Thymus (tissue), 11 donors: ENCODE data around the gene CTNNA3. TPM values are rescaled to one million over a fixed set of nuclear protein-coding genes. Genes with fewer than 3 reads are reported as not detected.

Experiments used
- DNase-seq, 9 donors: peaks; one replicate each; pipeline ENCODE4 v3.0.0-alpha.2; 2013; ENCODE audit warnings: low spot score in 9 of 9, low read depth in 6 of 9, missing footprints in 1 of 9
- H3K27ac ChIP-seq, 2 donors: one replicate each; pipeline ENCODE4 v1.5.1; 2013; ENCODE audit warnings: control low read depth in 1 of 2, low read depth in 1 of 2, low read length in 1 of 2, mild to moderate bottlenecking in 1 of 2, moderate library complexity in 1 of 2
- H3K27me3 ChIP-seq, 2 donors: one replicate each; pipeline ENCODE4 v1.5.1; 2013; ENCODE audit warnings: low read length in 1 of 2; ENCODE audit not compliant: control insufficient read depth in 2 of 2, insufficient read depth in 1 of 2
- H3K36me3 ChIP-seq, 2 donors: one replicate each; pipeline ENCODE4 v1.5.1; 2013; ENCODE audit warnings: low read length in 1 of 2, mild to moderate bottlenecking in 1 of 2, moderate library complexity in 1 of 2; ENCODE audit not compliant: control insufficient read depth in 2 of 2, insufficient read depth in 2 of 2
- H3K4me1 ChIP-seq, 2 donors: one replicate each; pipeline ENCODE4 v1.5.1; 2013; ENCODE audit warnings: low read length in 2 of 2; ENCODE audit not compliant: control insufficient read depth in 2 of 2, insufficient read depth in 2 of 2
- H3K4me3 ChIP-seq, 2 donors: one replicate each; pipeline ENCODE4 v1.5.1; 2013; ENCODE audit warnings: low read length in 2 of 2, control low read depth in 1 of 2, mild to moderate bottlenecking in 1 of 2
- H3K9me3 ChIP-seq, 2 donors: one replicate each; pipeline ENCODE4 v1.5.1; 2013; ENCODE audit warnings: low read length in 1 of 2, mild to moderate bottlenecking in 1 of 2; ENCODE audit not compliant: control insufficient read depth in 2 of 2, insufficient read depth in 1 of 2
- WGBS: extraction: QIAGEN DNeasy Blood & Tissue Kit; methylation state at CpG from one replicate; pipeline ENCODE4 v1.1.7; 2013; 5-methylcytosine and 5-hydroxymethylcytosine counted together
- polyA plus RNA-seq: library from polyadenylated mRNA; stranded (reverse); fragments of 200-250 nt; gene quantifications from one replicate; pipeline ENCODE4 v1.2.3, GENCODE V29; 2013
- total RNA-seq: library from RNA; stranded (reverse); fragments of 120-200 nt; gene quantifications from one replicate; pipeline ENCODE4 v1.2.4, GENCODE V29; 2013
- donor health status: healthy.

The CTNNA3 gene
- total and polyA plus RNA-seq, 2 donors, result 0.27 to 0.28 TPM

- H3K4me1 ChIP-seq, result no peaks in the 10 kb centered on the region
- WGBS, result 80% methylated on average over 5 of the region's 5 CpGs
- no peak overlapping the region for H3K4me3 ChIP-seq
- H3K36me3 ChIP-seq, result no peaks in the 10 kb centered on the region
- peaks cover 0 to 1% of the 10 kb centered on the region in 2 donors for H3K9me3 ChIP-seq
- no peaks in the 10 kb centered on the region for H3K27me3 ChIP-seq
- H3K27ac ChIP-seq, result no peak overlapping the region
- DNase-seq, result no peak
Observed at GRCh38 chr10:67050415-67050814, 645.6 kb downstream of the CTNNA3 start.

- Histone ChIP-seq H3K27ac (no peak overlapping the region), H3K4me3 (no peak overlapping the region), H3K4me1 (no peaks in the 10 kb centered on the region), H3K9me3 (peaks cover 0 to 3% of the 10 kb centered on the region in 2 donors), H3K27me3 (no peaks in the 10 kb centered on the region), H3K36me3 (no peaks in the 10 kb centered on the region)
- no peak for DNase-seq
- WGBS, result 91% methylated on average over 3 of the region's 3 CpGs
Observed at GRCh38 chr10:67049988-67050387, 646.0 kb downstream of the CTNNA3 start.

GRCh38 chr10:67046507-67046906 is 649.5 kb downstream of the CTNNA3 start:
- Histone ChIP-seq H3K4me3 (no peak overlapping the region), H3K9me3 (peaks cover 0 to 3% of the 10 kb centered on the region in 2 donors), H3K27me3 (no peaks in the 10 kb centered on the region), H3K27ac (no peak overlapping the region), H3K36me3 (no peaks in the 10 kb centered on the region), H3K4me1 (no peaks in the 10 kb centered on the region)
- 97% methylated on average over 3 of the region's 3 CpGs for WGBS
- DNase-seq, result no peak

- WGBS, result 96% methylated on average over 22 of the region's 22 CpGs
- Histone ChIP-seq H3K4me3 (no peak overlapping the region), H3K27ac (no peak overlapping the region), H3K9me3 (peaks cover 0 to 3% of the 10 kb centered on the region in 2 donors), H3K27me3 (no peaks in the 10 kb centered on the region), H3K4me1 (no peaks in the 10 kb centered on the region), H3K36me3 (no peaks in the 10 kb centered on the region)
- DNase-seq, result no peak
Observed at GRCh38 chr10:67045404-67045803, 650.6 kb downstream of the CTNNA3 start.

GRCh38 chr10:67043041-67043440 is 653.0 kb downstream of the CTNNA3 start:
- Histone ChIP-seq H3K36me3 (no peaks in the 10 kb centered on the region), H3K4me1 (no peaks in the 10 kb centered on the region), H3K27me3 (no peaks in the 10 kb centered on the region), H3K27ac (no peak overlapping the region), H3K9me3 (peaks cover 0 to 3% of the 10 kb centered on the region in 2 donors), H3K4me3 (no peak overlapping the region)
- no peak for DNase-seq

- DNase-seq, result no peak
- H3K27ac ChIP-seq, result no peak overlapping the region
- no peaks in the 10 kb centered on the region for H3K9me3 ChIP-seq
- WGBS, result 84% methylated on average over 2 of the region's 2 CpGs
- H3K36me3 ChIP-seq, result no peaks in the 10 kb centered on the region
- H3K27me3 ChIP-seq, result no peaks in the 10 kb centered on the region
- no peak overlapping the region for H3K4me3 ChIP-seq
- no peaks in the 10 kb centered on the region for H3K4me1 ChIP-seq
Observed at GRCh38 chr10:67036808-67037207, 659.2 kb downstream of the CTNNA3 start.

- no peak overlapping the region for H3K27ac ChIP-seq
- no peaks in the 10 kb centered on the region for H3K27me3 ChIP-seq
- no peaks in the 10 kb centered on the region for H3K4me1 ChIP-seq
- H3K4me3 ChIP-seq, result no peak overlapping the region
- 96% methylated on average over 9 of the region's 9 CpGs for WGBS
- DNase-seq, result no peak
- H3K36me3 ChIP-seq, result no peaks in the 10 kb centered on the region
- H3K9me3 ChIP-seq, result no peaks in the 10 kb centered on the region
Observed at GRCh38 chr10:67033878-67034277, 662.1 kb downstream of the CTNNA3 start.

- Histone ChIP-seq H3K27me3 (no peaks in the 10 kb centered on the region), H3K36me3 (no peaks in the 10 kb centered on the region), H3K27ac (no peak overlapping the region), H3K4me3 (no peak overlapping the region), H3K9me3 (no peaks in the 10 kb centered on the region), H3K4me1 (no peaks in the 10 kb centered on the region)
- DNase-seq, result no peak
Observed at GRCh38 chr10:67022099-67022498, 673.9 kb downstream of the CTNNA3 start.

GRCh38 chr10:67017218-67017617 is 678.8 kb downstream of the CTNNA3 start:
- Histone ChIP-seq H3K4me1 (no peaks in the 10 kb centered on the region), H3K27me3 (no peaks in the 10 kb centered on the region), H3K36me3 (no peaks in the 10 kb centered on the region), H3K27ac (no peak overlapping the region), H3K9me3 (no peaks in the 10 kb centered on the region), H3K4me3 (no peak overlapping the region)
- 81% methylated on average over 2 of the region's 2 CpGs for WGBS
- DNase-seq, result no peak

- no peaks in the 10 kb centered on the region for H3K4me1 ChIP-seq
- H3K27me3 ChIP-seq, result no peaks in the 10 kb centered on the region
- WGBS, result 86% methylated on average over 1 of the region's 1 CpG
- H3K36me3 ChIP-seq, result no peaks in the 10 kb centered on the region
- H3K9me3 ChIP-seq, result no peaks in the 10 kb centered on the region
- DNase-seq, result no peak
- H3K27ac ChIP-seq, result no peak overlapping the region
- no peak overlapping the region for H3K4me3 ChIP-seq
Observed at GRCh38 chr10:67015225-67015624, 680.8 kb downstream of the CTNNA3 start.
